ENCODE measurements around the gene RGS6.

RGS6 gene

DNA sequence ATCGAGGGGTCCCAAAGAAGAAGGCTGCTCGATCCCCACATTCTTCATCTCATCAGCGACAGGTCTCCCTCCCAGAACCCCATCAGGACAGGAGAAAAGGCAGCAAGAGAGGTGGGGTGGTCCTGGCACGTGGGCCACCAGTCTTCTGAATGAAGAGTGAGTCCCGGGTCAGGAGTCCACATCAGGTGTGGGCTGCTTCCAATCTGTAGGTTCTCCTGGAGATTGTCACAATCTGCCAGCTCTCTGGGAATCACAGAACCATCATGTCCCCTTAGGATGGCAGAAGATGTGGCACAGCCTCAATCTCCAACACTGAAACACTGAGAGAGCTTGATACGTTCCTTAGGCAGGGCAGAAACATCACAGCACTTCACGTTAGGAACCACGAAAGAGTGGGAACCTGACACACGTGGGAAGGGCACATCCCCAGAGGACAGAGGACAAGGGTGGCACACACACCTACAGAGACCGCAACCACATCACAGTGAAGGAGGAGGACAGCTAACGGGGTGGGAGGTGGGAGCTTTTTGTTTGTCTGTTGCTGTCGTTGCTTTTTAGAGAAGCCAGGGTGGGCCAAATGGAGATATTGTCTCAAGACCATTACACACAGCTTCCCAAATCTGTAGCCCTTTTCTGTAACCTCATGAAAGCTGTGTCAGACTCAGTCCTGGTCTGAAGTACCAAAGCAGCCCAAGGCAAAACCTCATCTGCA, 677.1 kb downstream of the RGS6 start:
- no peak for DNase-seq (ENCODE audit: low read depth)

DNA sequence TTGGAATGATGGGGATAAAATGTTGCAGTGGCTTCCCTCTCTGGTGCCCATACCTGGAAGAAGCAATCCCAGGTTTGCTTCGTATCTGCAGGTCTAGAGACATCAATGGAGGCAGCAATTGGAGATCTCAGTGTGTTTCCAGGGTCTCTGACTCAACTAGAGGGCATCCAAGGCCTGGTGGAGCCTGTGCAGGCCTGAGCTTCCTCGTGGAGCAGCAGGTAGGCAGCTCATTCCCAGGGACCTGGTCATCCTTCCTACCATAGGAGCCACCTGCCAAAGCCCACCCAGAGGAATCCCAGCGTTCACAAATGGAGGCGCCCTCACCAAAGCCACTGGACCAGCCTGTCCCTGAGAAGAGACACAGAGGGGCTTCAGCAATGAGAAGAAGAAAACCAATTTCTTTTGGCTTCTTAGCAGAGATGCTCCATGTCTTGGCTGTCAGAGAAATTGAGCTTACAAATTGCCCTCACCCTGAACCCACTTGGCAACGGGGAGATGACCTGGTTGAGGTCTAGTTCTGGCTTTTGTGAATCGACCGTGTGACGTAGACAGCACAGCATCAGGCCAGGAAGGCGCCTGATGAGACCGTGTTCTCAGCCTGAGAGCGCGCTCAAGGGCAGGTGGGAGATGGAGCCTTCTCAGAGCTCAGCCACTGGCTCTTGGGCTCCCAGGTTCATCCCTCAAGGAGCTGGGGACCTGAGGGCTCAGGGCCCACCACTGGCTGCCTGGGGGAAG, 678.0 kb downstream of the RGS6 start:
- DNase-seq (ENCODE audit: low read depth), result no peak

DNA sequence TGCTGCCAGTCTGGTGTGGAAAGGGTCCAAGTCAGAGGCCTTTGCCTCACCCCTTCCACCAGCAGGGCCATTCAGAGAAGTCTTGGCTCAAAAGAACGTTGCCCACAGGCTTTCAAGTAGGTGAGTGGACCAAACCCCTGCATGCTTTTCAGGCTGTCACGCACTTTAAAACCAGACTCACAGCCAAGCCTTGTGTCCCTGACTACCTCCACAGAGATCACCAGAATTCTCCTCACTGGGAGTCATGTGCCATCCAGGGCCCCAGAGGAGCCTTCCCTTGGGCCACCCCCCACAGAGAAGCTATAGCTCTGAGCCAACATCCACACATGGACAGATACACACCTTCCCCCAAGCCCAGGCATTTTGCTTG, 678.6 kb downstream of the RGS6 start:
- no peak for DNase-seq (ENCODE audit: low read depth)

DNA sequence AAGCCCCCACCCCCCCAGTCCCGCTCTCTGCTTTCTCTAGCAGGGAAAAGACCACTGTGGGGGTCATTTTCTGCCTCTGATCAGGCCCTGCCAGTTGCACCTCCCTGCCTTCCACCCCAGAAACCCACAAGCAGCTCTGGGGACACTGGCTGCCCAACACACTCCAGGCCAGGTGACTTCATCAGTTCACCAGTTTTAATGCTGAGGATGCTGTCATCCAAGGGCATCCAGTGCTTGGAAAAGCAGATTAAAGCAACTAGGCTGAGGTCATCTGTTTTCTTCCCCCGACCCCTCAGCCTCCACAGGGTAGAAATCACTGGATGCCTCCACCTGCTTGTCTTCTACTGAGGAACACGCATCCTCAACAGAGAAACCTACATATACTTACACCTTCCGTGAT, 679.3 kb downstream of the RGS6 start:
- no peak for DNase-seq (ENCODE audit: low read depth)

DNA sequence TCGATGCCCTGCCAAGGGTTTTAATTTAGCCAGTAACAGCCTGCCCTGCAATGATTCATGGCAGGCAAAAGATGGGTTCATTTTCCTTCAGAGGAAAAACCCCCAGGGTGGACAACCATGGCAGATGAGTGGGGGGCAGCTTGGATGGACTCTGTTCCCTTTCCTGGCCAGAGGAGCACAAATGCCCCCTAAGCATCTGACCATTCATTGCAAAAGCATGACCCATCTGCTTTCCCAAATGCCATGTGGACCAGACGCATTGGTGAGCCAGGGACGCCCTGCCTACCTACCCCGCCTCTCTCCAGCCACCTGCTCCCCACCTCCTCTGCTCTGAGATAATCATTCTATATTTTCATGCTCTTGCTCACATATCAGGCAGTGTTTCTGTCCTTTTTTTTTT, 679.8 kb downstream of the RGS6 start:
- DNase-seq (ENCODE audit: low read depth), result no peak

DNA sequence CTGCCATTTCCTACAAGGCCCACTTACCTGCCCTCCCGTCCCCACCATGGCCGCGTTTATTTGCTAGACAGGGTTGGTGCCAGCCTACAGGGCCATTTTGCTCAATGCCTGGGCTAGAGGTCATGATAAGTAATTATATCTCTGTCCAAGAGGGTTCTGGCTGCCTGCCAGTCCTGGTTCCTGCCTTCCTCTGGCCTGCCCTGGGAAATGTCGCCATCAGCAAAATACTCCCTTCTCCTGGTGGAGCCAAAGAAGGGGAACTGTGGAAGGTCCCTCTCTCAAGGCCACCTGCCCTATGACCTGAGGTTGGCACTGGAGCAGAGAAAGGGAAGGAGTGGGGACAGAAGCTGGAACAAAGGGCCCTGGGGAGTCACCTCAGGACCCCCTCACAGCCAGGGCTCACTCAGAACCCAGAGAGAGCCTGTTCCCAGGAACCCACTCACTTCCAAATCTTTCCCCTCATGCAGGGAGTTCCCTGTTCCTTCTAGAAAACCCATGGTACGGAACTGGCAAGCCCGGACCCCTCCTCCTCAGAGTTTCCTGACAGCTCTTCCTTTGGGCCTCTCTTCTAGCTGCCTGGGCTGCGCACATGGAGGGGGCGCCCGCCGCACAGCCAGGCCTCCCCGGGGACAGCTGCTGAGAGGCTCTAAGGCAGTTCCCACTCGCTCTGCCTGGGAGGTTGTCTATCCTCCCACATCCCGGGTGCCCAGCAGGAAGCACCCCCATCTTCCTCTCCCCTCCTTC, 681.2 kb downstream of the RGS6 start:
- DNase-seq (ENCODE audit: low read depth), result no peak

DNA sequence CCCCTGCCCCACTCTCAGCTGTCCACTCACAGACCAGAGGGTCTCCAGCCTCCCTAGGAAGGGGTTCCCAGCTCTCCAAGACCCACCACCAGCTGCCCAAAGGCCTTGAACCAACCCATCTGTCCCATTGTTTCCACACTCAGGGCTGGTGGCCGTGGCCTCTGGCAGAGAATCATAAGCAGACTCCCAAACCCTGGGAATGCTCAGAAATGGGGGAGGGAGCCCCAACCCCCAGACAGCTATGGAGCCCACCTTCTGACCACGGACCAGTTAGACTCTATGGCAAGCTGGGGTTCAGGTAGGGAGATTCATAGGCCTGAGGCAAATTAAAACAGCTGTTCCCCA, 681.7 kb downstream of the RGS6 start:
- no peak for DNase-seq (ENCODE audit: low read depth)

DNA sequence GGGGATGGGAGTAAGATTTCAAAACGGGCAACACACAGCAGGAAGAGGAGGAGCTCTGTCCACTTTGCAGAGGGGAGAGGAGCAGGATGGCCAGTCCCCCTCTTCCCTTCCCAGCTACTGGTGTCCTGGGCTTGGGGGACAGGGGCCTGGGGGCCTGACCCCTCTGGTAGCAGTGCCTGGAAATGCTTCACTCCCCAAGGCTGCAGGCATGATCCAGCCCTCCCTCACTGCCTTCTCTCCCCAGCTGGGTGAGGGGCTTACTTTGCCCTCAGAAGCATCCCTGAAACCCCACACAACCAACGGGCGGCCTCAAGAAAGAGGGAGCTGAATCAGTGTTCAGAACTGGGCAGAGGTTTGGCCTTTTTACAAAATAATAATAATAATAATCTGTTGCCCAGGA, 682.1 kb downstream of the RGS6 start:
- no peak for DNase-seq (ENCODE audit: low read depth)

DNA sequence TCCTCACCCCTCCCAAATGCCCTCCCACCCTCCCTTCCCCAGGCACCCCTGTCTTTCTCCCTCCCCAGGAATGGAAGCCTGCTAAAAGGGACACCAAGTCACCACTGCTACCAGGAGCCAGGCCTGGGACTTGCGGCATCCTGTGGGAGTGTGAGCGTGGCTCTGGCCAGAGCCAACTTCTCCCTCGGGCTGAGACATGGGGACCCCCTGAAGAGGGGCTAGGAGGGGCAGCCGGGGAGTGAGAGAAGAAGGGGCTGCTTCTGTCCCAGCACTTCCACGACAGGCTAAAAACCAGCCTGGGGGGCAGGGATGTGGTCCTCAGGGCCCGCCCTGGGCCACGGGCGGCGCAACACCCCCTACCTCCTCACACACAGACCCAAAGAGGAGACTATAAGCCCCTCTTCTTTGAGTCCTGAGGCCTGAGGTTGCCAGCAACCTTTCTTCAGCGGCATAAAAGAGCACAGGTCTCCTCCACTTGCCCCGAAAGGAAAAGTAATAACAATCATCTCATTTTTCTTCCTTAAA, 682.7 kb downstream of the RGS6 start:
- DNase-seq (ENCODE audit: low read depth), result no peak

DNA sequence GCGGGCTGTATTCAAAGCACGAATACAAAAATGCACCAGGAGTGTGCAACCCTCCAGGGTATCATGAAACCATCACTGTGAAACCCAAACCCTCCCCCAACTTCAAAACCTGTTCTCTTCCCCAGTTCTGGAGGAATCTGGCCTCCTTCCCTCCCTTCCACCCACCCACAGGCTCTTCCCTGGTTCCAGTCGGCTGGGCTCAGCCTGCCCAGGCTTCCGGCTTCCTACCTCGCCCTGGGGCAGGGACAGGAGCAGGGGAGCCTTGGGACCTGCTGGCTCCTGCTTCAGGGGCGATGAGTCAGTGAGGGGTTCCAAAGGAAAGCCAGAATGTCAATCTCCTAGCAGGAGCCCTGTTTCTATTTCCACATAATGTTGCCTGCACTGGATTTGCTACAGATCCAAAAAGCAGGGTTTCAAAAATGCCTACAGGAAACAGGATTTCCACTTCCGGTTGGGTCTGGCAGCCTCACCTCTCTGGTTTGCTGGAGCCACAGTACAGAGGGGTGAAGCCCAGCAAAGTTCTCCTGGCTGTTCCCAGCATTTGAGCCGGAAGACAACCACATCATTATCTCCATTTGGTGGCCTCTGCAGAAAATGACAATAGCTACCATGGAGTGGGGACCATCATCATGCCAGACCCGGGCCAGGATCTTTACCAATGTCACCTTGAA, 683.4 kb downstream of the RGS6 start:
- DNase-seq (ENCODE audit: low read depth), result no peak
